ENCODE data around the gene LIME1. TPM values are rescaled to one million over a fixed set of nuclear protein-coding genes. Genes with fewer than 3 reads are reported as not detected.
A peak's percentile ranks its signal among the peaks of the same experiment; 100 is the strongest.

LIME1 gene
- total RNA-seq, 1 experiment from 2014 or later, result 4.4 TPM

GRCh38 chr20:63737945-63738686 is 1.7 kb downstream of the LIME1 start:
- DNase-seq (ENCODE audit: low read depth), result no peak

GRCh38 chr20:63738687-63739129 is 2.2 kb downstream of the LIME1 start:
- no peak for DNase-seq (ENCODE audit: low read depth)

GRCh38 chr20:63739130-63740069 is 2.9 kb downstream of the LIME1 start, which contains the start of gene SLC2A4RG:
Gene SLC2A4RG, plus strand, starts transcription at chr20:63739776. Its CDS starts 137 bp downstream, at chr20:63739913.
- DNase-seq (ENCODE audit: low read depth), result peak; percentile 75

- DNase-seq (ENCODE audit: low read depth), result peak; percentile 50
These were observed 3.7 kb downstream of the LIME1 start for GRCh38 chr20:63740070-63740626.

GRCh38 chr20:63740627-63741353 is 4.3 kb downstream of the LIME1 start:
- peak; percentile 93 for DNase-seq (ENCODE audit: low read depth)

GRCh38 chr20:63741354-63741675 is 4.9 kb downstream of the LIME1 start:
- no peak for DNase-seq (ENCODE audit: low read depth)

- DNase-seq (ENCODE audit: low read depth), result no peak
These were observed 5.4 kb downstream of the LIME1 start for GRCh38 chr20:63741676-63742380.

GRCh38 chr20:63742381-63743024 is 6.0 kb downstream of the LIME1 start:
- DNase-seq (ENCODE audit: low read depth), result no peak

- no peak for DNase-seq (ENCODE audit: low read depth)
These were observed 6.9 kb downstream of the LIME1 start for GRCh38 chr20:63743210-63743970.

GRCh38 chr20:63744158-63744557 is 7.7 kb downstream of the LIME1 start:
- DNase-seq (ENCODE audit: low read depth), result no peak

- DNase-seq (ENCODE audit: low read depth), result no peak
These were observed 8.3 kb downstream of the LIME1 start for GRCh38 chr20:63744574-63745423.

GRCh38 chr20:63745424-63745805 is 9.0 kb downstream of the LIME1 start:
- no peak for DNase-seq (ENCODE audit: low read depth)

GRCh38 chr20:63745961-63746731 is 9.7 kb downstream of the LIME1 start:
- DNase-seq (ENCODE audit: low read depth), result no peak

GRCh38 chr20:63746751-63747315 is 10.4 kb downstream of the LIME1 start:
- DNase-seq (ENCODE audit: low read depth), result no peak

GRCh38 chr20:63747622-63748069 is 11.2 kb downstream of the LIME1 start:
- no peak for DNase-seq (ENCODE audit: low read depth)

- DNase-seq (ENCODE audit: low read depth), result no peak
These were observed 11.8 kb downstream of the LIME1 start for GRCh38 chr20:63748070-63748933.

GRCh38 chr20:63748934-63749270 is 12.4 kb downstream of the LIME1 start:
- no peak for DNase-seq (ENCODE audit: low read depth)
